Measurements from ENCODE around the gene CGB8.

The CGB8 gene

DNA sequence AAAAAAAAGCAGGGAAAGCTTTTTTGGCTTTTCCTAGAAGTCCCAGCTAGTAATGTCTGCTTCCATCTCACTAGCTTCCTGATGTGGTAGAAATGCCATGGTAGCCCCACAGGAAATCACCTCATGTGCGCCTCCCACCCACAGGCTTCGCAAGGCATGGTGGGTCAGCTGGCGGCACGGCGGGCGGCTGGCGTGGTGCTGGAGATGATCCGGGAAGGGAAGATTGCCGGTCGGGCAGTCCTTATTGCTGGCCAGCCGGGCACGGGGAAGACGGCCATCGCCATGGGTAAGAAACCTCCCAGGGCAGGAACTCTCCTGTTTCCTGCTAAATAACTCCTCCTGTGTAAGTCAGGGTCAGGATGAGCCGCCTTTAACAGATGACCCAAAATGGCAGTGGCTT is 44.8 kb downstream of the CGB8 start:
- DNase-seq = no peak

GRCh38 chr19:48999481-49000325 is 49.2 kb downstream of the CGB8 start:
- DNase-seq = no peak

DNA sequence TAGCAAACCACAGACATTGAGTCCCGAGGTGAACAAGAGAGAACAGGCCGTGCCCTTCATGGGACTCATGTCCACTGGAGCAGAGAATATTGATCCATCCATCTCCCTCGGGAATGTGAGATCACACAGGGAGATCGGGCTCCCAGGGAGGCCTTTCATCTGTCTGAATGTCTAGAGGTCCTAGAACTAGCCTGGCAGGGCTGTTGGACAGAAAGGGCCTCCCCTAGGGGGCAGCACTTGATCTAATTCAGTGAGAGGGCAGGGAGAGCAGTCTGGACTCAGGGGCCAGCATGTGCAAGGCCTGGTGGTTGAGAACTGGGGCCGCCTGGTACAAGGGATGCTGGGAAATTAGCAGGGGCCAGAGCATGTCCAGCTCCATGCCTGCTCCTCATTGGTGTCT is 50.9 kb downstream of the CGB8 start:
- DNase-seq = no peak

Measured in NCI-H2029 treated with DMSO at 0.1 percent for 48 hours (cell line).